HG02610 (cell line): Measurements from ENCODE around the gene GOT1.

Source experiments
- ATAC-seq: cut with Tn5 transposase; IDR thresholded peaks from one replicate; pipeline ENCODE4 v1.9.1; 2021; ENCODE audit warnings: mild to moderate bottlenecking, moderate library complexity; ENCODE audit not compliant: unreplicated experiment

The GOT1 gene

GRCh38 chr10:99433378-99434020 lies 3.1 kb upstream of the GOT1 start:
- no peak for ATAC-seq

GRCh38 chr10:99432881-99433280 lies 2.5 kb upstream of the GOT1 start:
- no peak for ATAC-seq

GRCh38 chr10:99432047-99432446 lies 1.6 kb upstream of the GOT1 start:
- no peak for ATAC-seq

GRCh38 chr10:99431190-99431760 lies 851 bp upstream of the GOT1 start:
- ATAC-seq, result no peak

GRCh38 chr10:99430116-99430450 lies 341 bp downstream of the GOT1 start:
- peak; percentile 10 for ATAC-seq

GRCh38 chr10:99429517-99430095 lies 818 bp downstream of the GOT1 start:
- no peak for ATAC-seq

- ATAC-seq, result no peak
Measured at GRCh38 chr10:99427566-99428190, 2.7 kb downstream of the GOT1 start.

- ATAC-seq, result no peak
Measured at GRCh38 chr10:99426689-99427088, 3.7 kb downstream of the GOT1 start.

- ATAC-seq, result no peak
Measured at GRCh38 chr10:99425204-99425603, 5.2 kb downstream of the GOT1 start.

- ATAC-seq, result no peak
Measured at GRCh38 chr10:99424656-99425055, 5.8 kb downstream of the GOT1 start.

- ATAC-seq, result no peak
Measured at GRCh38 chr10:99422529-99423096, 7.8 kb downstream of the GOT1 start.

GRCh38 chr10:99421233-99421739 lies 9.1 kb downstream of the GOT1 start:
- ATAC-seq, result no peak

GRCh38 chr10:99419688-99420087 lies 10.7 kb downstream of the GOT1 start:
- no peak for ATAC-seq

GRCh38 chr10:99418910-99419624 lies 11.4 kb downstream of the GOT1 start:
- no peak for ATAC-seq

GRCh38 chr10:99412099-99412498 lies 18.3 kb downstream of the GOT1 start:
- ATAC-seq, result no peak

GRCh38 chr10:99411546-99411945 lies 18.9 kb downstream of the GOT1 start:
- ATAC-seq, result no peak

- no peak for ATAC-seq
Measured at GRCh38 chr10:99410876-99411275, 19.5 kb downstream of the GOT1 start.

GRCh38 chr10:99410146-99410545 lies 20.3 kb downstream of the GOT1 start:
- no peak for ATAC-seq

- no peak for ATAC-seq
Measured at GRCh38 chr10:99406149-99406548, 24.3 kb downstream of the GOT1 start.

- peak; percentile 65 for ATAC-seq
Measured at GRCh38 chr10:99403674-99404073, 26.8 kb downstream of the GOT1 start.

GRCh38 chr10:99399664-99400063 lies 30.8 kb downstream of the GOT1 start:
- no peak for ATAC-seq
